Keratinocyte (primary cell): ENCODE data around the gene YWHAB. TPM values are rescaled to one million over a fixed set of nuclear protein-coding genes. Genes with fewer than 3 reads are reported as not detected.

Experiments
- DNase-seq: peaks from one replicate; pipeline ENCODE4 v3.0.0-alpha.2; 2011; ENCODE audit warnings: low read depth, missing footprints, low spot score
- FAIRE-seq: peaks from 2 replicates; lab custom pipeline; 2011; peaks lifted over from hg19 to GRCh38; lab: Jason Lieb, UNC
- H2AFZ ChIP-seq: 2 replicates; pipeline ENCODE4 v1.6.0; 2012; ENCODE audit warnings: low read length, control low read depth, inconsistent platforms; ENCODE audit not compliant: control insufficient read depth
- H3K27ac ChIP-seq: 2 replicates; pipeline ENCODE4 v1.5.1; 2011; ENCODE audit warnings: low read length; ENCODE audit not compliant: control insufficient read depth, insufficient read depth
- H3K27me3 ChIP-seq: 3 replicates; pipeline ENCODE4 v1.6.0; 2011; ENCODE audit warnings: low read length; ENCODE audit not compliant: control insufficient read depth, insufficient read depth; ENCODE audit errors: extremely low read depth
- H3K36me3 ChIP-seq, 2 experiments: 2 replicates in 1 of 2; 3 replicates in 1 of 2; pipeline ENCODE4 v1.5.1; 2011; ENCODE audit warnings: low read length in 2 of 2, mild to moderate bottlenecking in 1 of 2; ENCODE audit not compliant: control insufficient read depth in 2 of 2, insufficient read depth in 2 of 2; ENCODE audit errors: extremely low read depth in 1 of 2
- H3K4me1 ChIP-seq: 3 replicates; pipeline ENCODE4 v1.5.1; 2011; ENCODE audit warnings: low read length; ENCODE audit not compliant: control insufficient read depth, insufficient read depth; ENCODE audit errors: extremely low read depth
- H3K4me2 ChIP-seq: 3 replicates; pipeline ENCODE4 v1.6.0; 2011; ENCODE audit warnings: low read depth, low read length; ENCODE audit not compliant: control insufficient read depth, insufficient read depth; ENCODE audit errors: extremely low read depth
- H3K4me3 ChIP-seq, 3 experiments: fragments of 200-600 bp in 1 of 3; sonication (generic) in 1 of 3; 2 replicates in 2 of 3; 3 replicates in 1 of 3; pipeline ENCODE4 v1.5.1; 2011 to 2016; ENCODE audit warnings: low read length in 3 of 3, mild to moderate bottlenecking in 3 of 3, control low read depth in 2 of 3, inconsistent platforms in 1 of 3, low read depth in 1 of 3, mixed read lengths in 1 of 3, mixed run types in 1 of 3, moderate library complexity in 1 of 3; ENCODE audit not compliant: control insufficient read depth in 2 of 3, insufficient read depth in 2 of 3; ENCODE audit errors: extremely low read depth in 1 of 3
- H3K79me2 ChIP-seq: 2 replicates; pipeline ENCODE4 v1.6.0; 2012; ENCODE audit warnings: low read length; ENCODE audit not compliant: control insufficient read depth, insufficient read depth
- H3K9ac ChIP-seq: 3 replicates; pipeline ENCODE4 v1.6.0; 2011; ENCODE audit warnings: low read length; ENCODE audit not compliant: control insufficient read depth, insufficient read depth; ENCODE audit errors: extremely low read depth
- H3K9me1 ChIP-seq: 3 replicates; pipeline ENCODE4 v1.6.0; 2011; ENCODE audit warnings: low read length; ENCODE audit not compliant: control insufficient read depth, insufficient read depth; ENCODE audit errors: extremely low read depth
- H3K9me3 ChIP-seq: 2 replicates; pipeline ENCODE4 v1.5.1; 2012; ENCODE audit warnings: low read depth, low read length; ENCODE audit not compliant: control insufficient read depth
- H4K20me1 ChIP-seq: 3 replicates; pipeline ENCODE4 v1.6.0; 2011; ENCODE audit warnings: low read length; ENCODE audit not compliant: control insufficient read depth, insufficient read depth; ENCODE audit errors: extremely low read depth
- CTCF ChIP-seq, 3 experiments: IDR thresholded peaks in 1 of 3; conservative IDR thresholded peaks in 1 of 3; optimal IDR thresholded peaks in 1 of 3; 2 replicates in 2 of 3; 3 replicates in 1 of 3; pipeline versions ENCODE3 to v1.5.1; 2011; ENCODE audit warnings: low read length in 3 of 3, mild to moderate bottlenecking in 3 of 3, moderate library complexity in 2 of 3, control low read depth in 1 of 3, inconsistent platforms in 1 of 3; ENCODE audit not compliant: insufficient read depth in 2 of 3; ENCODE audit errors: extremely low read depth in 1 of 3
- EZH2 ChIP-seq: IDR thresholded peaks from one replicate; pipeline ENCODE4 v1.6.1; 2012; ENCODE audit warnings: inconsistent platforms, mild to moderate bottlenecking, low read length, moderate library complexity
- dilution Hi-C: fragments of 300-500 bp; cut with MboI; formaldehyde crosslinking; loops from one replicate; pipeline ENCODE4 v1.7.0; 2020; ENCODE audit warnings: low sequenced_read_pairs; ENCODE audit not compliant: extremely low pct_ligation_motif_present
- polyA plus RNA-seq, 5 experiments: library from polyadenylated mRNA; depleted of rRNA in 3 of 5; stranded (reverse) in 3 of 5; stranded (forward) in 1 of 5; unstranded in 1 of 5; fragments of >200 nt; gene quantifications; 1 replicate in 1 of 5; 2 replicates in 3 of 5; 3 replicates in 1 of 5; pipeline versions ENCODE4 v1.2.1 to v1.2.3, GENCODE V29; 2011 to 2012; ENCODE audit warnings: missing spikeins in 2 of 5, low read depth in 1 of 5, low replicate concordance in 1 of 5

The YWHAB gene
- polyA plus RNA-seq, 1 donor (not counting 4 experiments of a cell fraction or from before 2014, with no cell fraction given), result 214 TPM

- Histone ChIP-seq H3K79me2 (peaks cover 3% of the 10 kb centered on the region), H3K9me3 (no peaks in the 10 kb centered on the region), H3K4me3 (no peak overlapping the region), H4K20me1 (no peaks in the 10 kb centered on the region), H3K27me3 (no peaks in the 10 kb centered on the region), H3K9ac (no peak overlapping the region), H3K9me1 (no peaks in the 10 kb centered on the region), H2AFZ (no peak overlapping the region), H3K4me1 (peaks cover 6% of the 10 kb centered on the region), H3K27ac (no peak overlapping the region), H3K4me2 (no peak overlapping the region), H3K36me3 (peaks cover 17 to 21% of the 10 kb centered on the region in 2 experiments)
- dilution Hi-C loops, result no loop called here
- DNase-seq, result no peak
- TF ChIP-seq CTCF (optimal IDR thresholded peaks at IDR 0.05 in 1 of 3, IDR thresholded peaks at IDR 0.05 in 1 of 3, conservative IDR thresholded peaks at IDR 0.05 in 1 of 3; ENCODE audit: extremely low read depth in 1 of 3, insufficient read depth in 2 of 3, low read length in 3 of 3) (no peak), EZH2 (no peak)
- no peak for FAIRE-seq
These were observed 29.4 kb downstream of the YWHAB start for GRCh38 chr20:44914924-44915323.

GRCh38 chr20:44916586-44916985, 31.1 kb downstream of the YWHAB start:
- no peak overlapping the region for H2AFZ ChIP-seq
- no peak for TF ChIP-seq CTCF (optimal IDR thresholded peaks at IDR 0.05 in 1 of 3, IDR thresholded peaks at IDR 0.05 in 1 of 3, conservative IDR thresholded peaks at IDR 0.05 in 1 of 3; ENCODE audit: extremely low read depth in 1 of 3, insufficient read depth in 2 of 3, low read length in 3 of 3)
- no peak for TF ChIP-seq EZH2
- H3K4me1 ChIP-seq, result no peaks in the 10 kb centered on the region
- no peak for DNase-seq
- H3K4me3 ChIP-seq, result no peak overlapping the region
- H3K27me3 ChIP-seq, result no peaks in the 10 kb centered on the region
- no peak overlapping the region for H3K27ac ChIP-seq
- no peak overlapping the region for H3K9ac ChIP-seq
- dilution Hi-C loops, result no loop called here
- H4K20me1 ChIP-seq, result no peaks in the 10 kb centered on the region
- no peak overlapping the region for H3K4me2 ChIP-seq
- no peak for FAIRE-seq
- no peaks in the 10 kb centered on the region for H3K9me3 ChIP-seq
- no peaks in the 10 kb centered on the region for H3K79me2 ChIP-seq
- no peaks in the 10 kb centered on the region for H3K9me1 ChIP-seq
- H3K36me3 ChIP-seq, result peaks cover 17 to 21% of the 10 kb centered on the region in 2 experiments
